DMS79 treated with DMSO at 0.1 percent for 48 hours (cell line): Measurements from ENCODE around the gene SRRD.
"Not testable (repeated sequence)": the region's sequence is repeated elsewhere in the genome, so short reads cannot be mapped to it uniquely, and the experiment has no call there.

Experiments
- DNase-seq: peaks from one replicate; lab custom pipeline; 2025; lab: John Stamatoyannopoulos, UW

The SRRD gene

DNA sequence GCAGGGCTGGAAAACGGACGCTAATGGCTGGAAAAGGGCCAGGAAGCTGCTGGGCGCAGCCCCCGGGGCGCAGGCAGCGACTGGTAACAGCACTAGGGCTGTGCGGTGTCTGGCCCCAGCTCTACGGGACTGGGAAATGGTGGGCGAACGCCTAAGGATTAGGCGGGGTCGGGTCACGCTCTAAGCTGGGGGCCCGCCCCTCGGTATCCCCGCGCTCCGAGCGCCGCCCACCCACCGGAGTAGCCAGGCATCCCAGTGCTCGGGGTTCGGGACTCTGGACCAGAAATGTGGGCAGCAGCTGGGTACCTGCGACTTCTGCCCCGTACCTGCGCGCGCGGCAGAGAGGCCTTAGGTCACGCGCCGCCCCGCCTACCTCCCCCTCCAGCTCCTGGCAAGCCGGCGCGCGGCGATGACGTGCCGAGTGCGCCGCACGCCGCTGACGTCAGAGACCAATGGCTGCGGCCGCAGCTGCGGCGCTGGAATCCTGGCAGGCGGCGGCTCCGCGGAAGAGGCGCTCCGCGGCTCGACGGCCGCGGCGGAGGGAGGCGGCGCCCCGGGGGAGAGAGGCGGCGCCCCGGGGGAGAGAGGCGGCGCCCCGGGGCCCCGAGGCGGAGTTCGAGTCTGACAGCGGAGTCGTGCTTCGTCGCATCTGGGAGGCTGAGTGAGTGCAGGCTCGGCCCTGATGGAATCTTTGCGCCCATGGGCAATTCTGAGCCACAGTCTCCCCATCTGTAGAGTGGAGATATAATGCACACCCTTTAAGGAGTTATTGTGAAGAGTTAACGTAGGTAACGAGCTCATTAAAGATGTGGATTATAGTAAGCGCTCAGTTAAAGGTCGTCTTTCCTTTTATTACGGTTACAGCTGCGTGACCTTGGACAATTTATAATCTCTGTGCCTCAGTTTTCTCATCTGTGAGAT lies at the start of gene SRRD, which contains the start of gene HPS4:
TSS of gene SRRD (plus strand) at position 439 of the 921 bp plus-strand sequence. CDS start at position 453, 14 bp downstream.
TSS of gene HPS4 (minus strand) at position 345 of the 921 bp plus-strand sequence. CDS start 2,021 bp downstream, outside the sequence.
- DNase-seq: peak; percentile 36

GRCh38 chr22:26435327-26436093 lies 48.2 kb upstream of the SRRD start:
- DNase-seq: no peak

- DNase-seq: no peak
Observed at GRCh38 chr22:26436903-26437515, 46.7 kb upstream of the SRRD start.

- DNase-seq: no peak
Observed at GRCh38 chr22:26437694-26438392, 45.8 kb upstream of the SRRD start.

DNA sequence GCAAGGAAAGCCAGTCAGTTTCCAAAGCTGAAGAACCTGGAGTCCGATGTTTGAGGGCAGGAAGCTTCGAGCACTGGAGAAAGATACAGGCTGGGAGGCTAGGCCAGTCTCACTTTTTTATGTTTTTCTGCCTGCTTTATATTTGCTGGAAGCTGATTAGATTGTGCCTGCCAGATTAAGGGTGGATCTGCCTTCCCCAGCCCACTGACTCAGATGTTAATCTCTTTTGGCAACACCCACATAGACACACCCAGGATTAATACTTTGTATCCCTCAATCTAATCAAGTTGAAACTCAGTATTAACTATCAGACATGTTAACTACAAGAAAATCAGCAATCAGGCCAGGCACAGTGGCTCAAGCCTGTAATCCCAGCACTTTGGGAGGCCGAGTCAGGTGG lies 44.9 kb upstream of the SRRD start:
- not testable (repeated sequence) for DNase-seq

- no peak for DNase-seq
Observed at GRCh38 chr22:26439559-26439958, 44.1 kb upstream of the SRRD start.

GRCh38 chr22:26442086-26442756 lies 41.5 kb upstream of the SRRD start:
- DNase-seq: no peak

DNA sequence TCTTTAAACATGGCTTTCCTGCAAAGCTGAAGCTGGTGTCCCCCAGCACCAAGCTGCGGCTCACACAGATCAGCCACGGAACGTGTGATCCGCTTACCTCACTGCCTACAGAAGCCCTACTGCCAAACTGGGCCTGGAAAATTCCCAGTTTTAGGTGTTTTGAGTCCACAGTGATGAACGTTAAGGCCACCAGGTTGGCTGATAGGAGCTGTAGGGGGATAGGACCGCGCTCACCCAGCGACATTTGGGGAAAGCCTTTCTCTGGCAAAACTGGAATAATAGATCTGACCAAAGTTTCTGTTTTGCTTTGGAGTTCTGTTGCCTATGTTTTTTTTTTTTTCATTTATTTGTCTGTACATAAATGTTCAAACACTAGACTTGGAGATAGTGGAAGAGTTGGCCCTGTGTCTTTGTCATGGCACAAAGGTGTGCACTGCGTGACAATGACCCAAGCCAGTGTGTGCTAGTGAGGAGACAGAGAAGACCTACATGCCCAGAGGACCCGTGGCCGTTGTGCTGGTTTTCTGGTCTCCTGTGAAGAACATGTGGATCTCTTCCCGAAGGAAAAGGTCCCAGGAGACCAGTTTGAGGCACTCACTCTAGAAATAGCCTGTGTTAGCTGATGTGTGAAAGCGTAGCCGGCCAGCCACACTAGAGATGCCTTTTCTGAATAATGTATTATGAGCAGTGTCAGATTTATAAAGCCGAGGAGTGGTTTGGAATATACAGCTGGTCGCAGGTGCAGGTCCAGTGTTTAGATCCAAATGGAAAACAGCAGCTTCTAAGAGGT lies 39.6 kb upstream of the SRRD start:
- DNase-seq: no peak

- peak; percentile 40 for DNase-seq
Observed at GRCh38 chr22:26444777-26445176, 38.9 kb upstream of the SRRD start.

DNA sequence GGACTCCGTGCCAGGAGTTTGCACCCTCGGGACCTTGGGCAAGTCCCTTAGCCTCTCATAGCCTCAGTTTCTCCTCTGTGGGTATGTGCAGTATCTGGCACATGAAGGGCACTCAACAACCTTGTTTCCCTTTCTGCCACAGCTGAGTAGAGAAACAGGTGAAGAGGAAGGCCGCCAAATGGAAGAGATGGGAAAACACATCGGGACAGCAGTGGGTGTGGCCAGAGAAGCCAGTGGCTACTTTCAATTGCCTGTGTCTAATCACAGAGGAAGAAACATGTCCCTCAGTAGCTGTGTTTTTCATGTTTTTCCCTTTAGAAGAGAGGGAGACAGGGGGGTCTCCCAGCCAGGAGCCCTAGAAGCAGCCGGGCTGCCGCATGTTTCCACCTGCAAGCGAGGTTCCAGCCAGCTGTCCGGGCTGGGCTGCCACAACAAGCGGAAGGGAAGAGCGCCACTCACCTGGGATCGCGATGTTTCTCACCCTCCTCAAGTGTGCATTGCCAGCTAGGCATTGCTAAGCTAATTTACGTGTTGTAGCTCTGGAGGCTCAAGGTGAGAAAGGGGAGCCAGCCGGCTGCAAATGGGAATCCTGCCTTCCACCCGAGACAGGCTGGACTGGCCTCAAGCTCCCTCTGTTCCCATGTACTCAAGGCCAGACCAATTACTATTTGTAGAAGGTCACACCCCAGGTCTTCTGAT lies 38.0 kb upstream of the SRRD start:
- no peak for DNase-seq

GRCh38 chr22:26446808-26447515 lies 36.7 kb upstream of the SRRD start:
- DNase-seq: no peak

GRCh38 chr22:26447584-26448329 lies 35.9 kb upstream of the SRRD start:
- DNase-seq: no peak

- no peak for DNase-seq
Observed at GRCh38 chr22:26448334-26448733, 35.3 kb upstream of the SRRD start.

DNA sequence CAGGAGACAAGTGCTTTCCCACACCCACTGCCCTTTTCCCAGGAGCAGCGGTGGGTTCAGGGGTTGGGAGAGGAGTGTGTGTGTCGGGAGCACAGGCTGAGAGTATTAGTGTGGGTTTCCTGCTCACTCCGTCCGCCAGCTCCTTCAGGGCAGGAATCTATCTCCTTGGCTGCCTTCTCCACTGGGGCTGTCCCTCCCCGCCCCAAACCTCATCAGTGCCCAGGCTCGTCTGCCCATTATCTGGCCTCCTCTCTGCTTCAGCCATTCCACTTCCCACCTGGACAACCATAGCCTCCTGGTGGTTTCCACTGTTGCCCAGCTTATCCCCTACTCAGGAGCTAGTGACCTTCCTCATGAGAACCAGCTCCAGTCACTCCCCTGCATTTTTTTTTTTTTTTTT lies 34.7 kb upstream of the SRRD start:
- no peak for DNase-seq

- DNase-seq: no peak
Observed at GRCh38 chr22:26450453-26451185, 33.1 kb upstream of the SRRD start.

DNA sequence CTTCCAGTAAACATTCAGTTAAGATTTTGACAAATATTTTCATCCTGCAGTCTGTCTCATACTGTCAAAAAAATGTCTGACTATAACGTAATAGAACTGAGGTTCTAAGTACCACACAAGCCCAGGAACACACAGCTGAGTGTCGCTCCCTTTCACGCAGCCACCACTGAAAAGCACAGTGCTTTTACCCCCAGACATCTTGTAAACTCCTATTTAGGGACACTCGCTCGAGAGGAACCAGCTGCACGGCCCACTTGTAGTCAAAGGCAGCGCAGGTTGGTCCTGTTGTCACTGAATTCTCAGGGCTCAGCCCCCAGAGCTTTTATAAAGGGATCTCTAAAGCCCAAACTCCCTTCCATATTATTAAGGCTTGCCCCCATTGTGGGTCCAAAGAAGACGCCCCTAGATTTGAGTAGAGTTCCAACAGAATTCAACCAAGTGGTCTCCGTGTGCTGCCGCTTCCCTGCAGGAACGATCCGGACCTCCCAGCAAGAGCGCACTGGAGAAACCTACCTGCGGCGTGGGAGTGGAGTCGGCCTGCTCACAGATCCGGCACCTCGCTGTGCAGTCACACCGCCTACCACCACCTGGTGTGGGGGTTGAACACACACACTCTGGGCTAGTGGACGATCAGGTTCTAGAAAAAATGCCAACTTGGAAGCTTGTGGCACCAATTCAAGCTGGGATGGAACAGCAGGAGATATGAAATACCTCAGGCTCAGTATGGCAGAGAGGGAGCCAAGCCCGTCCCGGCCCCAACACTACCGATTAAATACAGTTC lies 31.3 kb upstream of the SRRD start:
- no peak for DNase-seq

GRCh38 chr22:26453216-26453615 lies 30.5 kb upstream of the SRRD start:
- DNase-seq: no peak
